CD4-positive, alpha-beta T cell treated with Interferon alpha-2 for 1 hour (primary cell): ENCODE results near the gene INPP1.

Experiments used
- DNase-seq, 2 donors: peaks; one replicate each; pipeline ENCODE4 v3.0.0-alpha.2; 2020 to 2022

The INPP1 gene

GRCh38 chr2:190412966-190413365, 69.6 kb downstream of the INPP1 start:
- no peak for DNase-seq

- no peak for DNase-seq
Observed at GRCh38 chr2:190413421-190413820, 70.0 kb downstream of the INPP1 start.

- DNase-seq = no peak
Observed at GRCh38 chr2:190415251-190415650, 71.9 kb downstream of the INPP1 start.

GRCh38 chr2:190415794-190416775, 72.7 kb downstream of the INPP1 start:
- DNase-seq = peak in 1 of 2 donors; percentile 23

- DNase-seq = no peak
Observed at GRCh38 chr2:190417045-190417842, 73.9 kb downstream of the INPP1 start.

- no peak for DNase-seq
Observed at GRCh38 chr2:190418727-190419126, 75.3 kb downstream of the INPP1 start.

- no peak for DNase-seq
Observed at GRCh38 chr2:190420801-190421200, 77.4 kb downstream of the INPP1 start.
